WI38 (cell line): ENCODE measurements around the gene SFTPB.
"Not testable (repeated sequence)": the region's sequence is repeated elsewhere in the genome, so short reads cannot be mapped to it uniquely, and the experiment has no call there.

Source experiments
- H3K4me3 ChIP-seq: 2 replicates; pipeline ENCODE4 v1.5.1; 2011; ENCODE audit warnings: low read depth, mild to moderate bottlenecking, control low read depth, low read length
- CTCF ChIP-seq: IDR thresholded peaks from 2 replicates; pipeline ENCODE4 v1.5.1; 2012; ENCODE audit warnings: low read depth, mild to moderate bottlenecking, control low read depth, low read length

Gene SFTPB

GRCh38 chr2:85674417-85674816, 6.4 kb upstream of the SFTPB start:
- TF ChIP-seq CTCF = no peak
- no peak overlapping the region for H3K4me3 ChIP-seq

- H3K4me3 ChIP-seq = no peak overlapping the region
- no peak for TF ChIP-seq CTCF
Measured at GRCh38 chr2:85673716-85674375, 5.8 kb upstream of the SFTPB start.

- TF ChIP-seq CTCF = no peak
- no peak overlapping the region for H3K4me3 ChIP-seq
Measured at GRCh38 chr2:85672456-85672855, 4.5 kb upstream of the SFTPB start.

- H3K4me3 ChIP-seq = not testable (repeated sequence)
Measured at GRCh38 chr2:85670416-85670815, 2.4 kb upstream of the SFTPB start.

- TF ChIP-seq CTCF = no peak
- no peak overlapping the region for H3K4me3 ChIP-seq
Measured at GRCh38 chr2:85669549-85669948, 1.6 kb upstream of the SFTPB start.

- no peak for TF ChIP-seq CTCF
- H3K4me3 ChIP-seq = no peak overlapping the region
Measured at GRCh38 chr2:85668857-85669142, 801 bp upstream of the SFTPB start.

- no peak for TF ChIP-seq CTCF
- H3K4me3 ChIP-seq = no peak overlapping the region
Measured at GRCh38 chr2:85667561-85668008, 414 bp downstream of the SFTPB start.
